Stimulated activated CD4-positive, alpha-beta T cell treated with anti-CD3 and anti-CD28 coated beads, TNF-alpha, amount 100 ng/mL, for 24 hours (primary cell): ENCODE measurements around the gene BAHCC1.

Source experiments
- DNase-seq, 3 experiments: peaks; one replicate each; pipeline ENCODE4 v3.0.0-alpha.2; 2020; ENCODE audit warnings: low read depth in 3 of 3

The BAHCC1 gene

GRCh38 chr17:81443269-81443668, 48.0 kb downstream of the BAHCC1 start:
- no peak for DNase-seq

- DNase-seq: no peak
Observed at GRCh38 chr17:81444610-81445339, 49.5 kb downstream of the BAHCC1 start.

- DNase-seq: no peak
Observed at GRCh38 chr17:81445642-81446503, 50.6 kb downstream of the BAHCC1 start.

DNA sequence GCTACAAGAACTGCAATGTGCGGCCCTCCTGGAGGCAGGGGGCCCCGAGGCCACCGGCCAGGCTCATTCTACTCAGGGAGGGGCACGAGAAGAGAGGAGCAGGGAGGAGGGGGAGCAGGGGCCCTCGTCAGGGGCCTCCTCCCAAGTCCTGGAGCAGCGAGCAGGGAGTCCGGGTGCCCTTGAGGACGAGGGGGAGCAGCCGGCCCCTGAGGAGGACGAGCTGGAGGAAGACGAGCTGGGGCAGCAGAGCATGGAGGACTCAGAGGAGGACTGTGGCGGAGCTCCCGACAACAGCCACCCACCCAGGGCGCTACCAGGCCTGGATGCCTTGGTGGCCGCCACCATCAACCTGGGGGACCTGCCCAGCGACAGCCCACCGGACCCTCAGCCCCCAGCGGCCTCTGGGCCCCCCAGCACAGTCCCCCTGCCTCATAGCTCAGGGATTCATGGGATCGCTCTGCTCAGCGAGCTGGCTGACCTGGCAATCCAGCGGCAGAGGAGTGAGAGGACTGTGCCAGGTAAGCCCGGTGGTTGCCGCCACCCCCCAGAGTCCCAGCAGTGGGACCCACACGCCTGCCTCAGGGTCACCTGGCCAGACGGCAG, 52.2 kb downstream of the BAHCC1 start:
- no peak for DNase-seq

DNA sequence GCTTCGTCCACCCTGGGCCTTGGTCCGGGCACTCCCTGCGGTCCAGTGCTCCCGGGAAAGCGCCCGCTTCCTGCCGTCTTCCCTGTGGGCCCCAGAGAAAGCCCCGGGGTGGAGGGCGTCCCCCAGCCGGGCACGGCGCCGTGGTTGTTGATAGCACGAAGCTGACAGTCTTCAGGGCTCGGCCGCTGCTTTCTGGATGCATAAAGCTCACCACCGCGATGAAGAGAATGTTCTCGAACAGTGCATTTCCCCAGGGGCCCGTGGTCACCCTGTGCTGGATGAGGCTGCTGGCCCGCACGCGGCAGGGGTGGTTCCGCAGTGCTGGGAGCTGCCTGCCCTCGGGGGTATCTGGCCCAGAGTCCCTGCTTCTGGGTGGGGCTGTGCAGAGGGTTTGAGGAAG, 53.2 kb downstream of the BAHCC1 start:
- no peak for DNase-seq

GRCh38 chr17:81448950-81449349, 53.7 kb downstream of the BAHCC1 start:
- DNase-seq: no peak

DNA sequence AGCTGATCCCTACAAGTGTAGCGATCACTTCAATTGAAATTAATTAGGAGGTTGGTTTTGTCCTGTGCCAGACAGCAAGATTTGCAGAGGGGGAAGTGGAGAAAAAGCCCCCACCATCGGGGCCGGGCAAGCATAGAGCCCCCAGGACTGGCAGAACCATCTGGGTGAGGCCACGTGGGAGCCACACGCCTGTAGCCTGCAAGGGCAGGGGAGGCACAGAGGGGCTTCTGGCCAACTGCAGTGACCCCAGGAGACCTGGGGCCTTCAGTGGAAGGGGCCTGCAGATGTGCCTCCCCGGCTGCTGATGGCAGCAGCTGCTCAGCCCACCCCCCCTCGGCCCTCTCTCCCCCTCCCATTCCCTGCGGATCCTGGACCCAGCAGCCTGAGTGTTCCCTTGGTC, 54.1 kb downstream of the BAHCC1 start:
- DNase-seq: no peak

DNA sequence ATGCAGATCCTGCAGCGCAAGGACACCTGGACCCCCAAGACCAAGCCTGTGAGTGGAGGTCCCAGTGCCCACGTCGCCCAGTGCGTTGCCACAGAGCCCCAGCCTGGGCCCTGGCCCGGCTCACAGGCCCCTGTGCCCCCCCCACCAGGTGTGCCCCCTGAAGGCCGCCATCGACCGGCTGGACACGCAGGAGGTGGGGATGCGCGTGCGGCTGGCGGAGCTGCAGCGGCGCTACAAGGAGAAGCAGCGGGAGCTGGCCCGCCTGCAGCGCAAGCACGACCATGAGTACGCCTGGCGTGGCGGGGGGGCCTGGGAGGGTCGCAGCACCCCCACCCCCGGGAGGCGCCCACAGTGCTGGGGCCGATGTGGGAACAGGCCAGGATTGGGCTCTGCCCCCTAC, 56.6 kb downstream of the BAHCC1 start:
- no peak for DNase-seq

DNA sequence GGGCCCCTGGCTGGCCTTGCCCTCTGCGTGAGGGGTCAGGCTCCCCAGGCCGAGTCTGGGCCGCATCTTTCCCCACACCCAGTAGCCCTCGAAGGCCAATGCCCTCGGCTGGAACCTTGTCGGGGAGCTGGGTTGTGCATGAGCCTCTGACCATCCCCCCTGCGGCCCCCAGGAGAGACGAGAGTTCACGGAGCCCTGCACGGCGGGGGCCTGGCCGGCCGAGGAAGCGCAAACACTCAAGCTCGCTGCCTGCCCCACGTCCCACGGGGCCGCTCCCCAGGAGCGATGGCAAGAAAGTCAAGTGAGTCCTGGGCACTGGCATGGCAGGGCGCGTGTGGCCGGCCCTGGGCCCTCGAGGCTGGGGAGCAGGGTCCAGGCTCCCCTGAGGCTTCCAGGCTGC, 57.3 kb downstream of the BAHCC1 start:
- no peak for DNase-seq

DNA sequence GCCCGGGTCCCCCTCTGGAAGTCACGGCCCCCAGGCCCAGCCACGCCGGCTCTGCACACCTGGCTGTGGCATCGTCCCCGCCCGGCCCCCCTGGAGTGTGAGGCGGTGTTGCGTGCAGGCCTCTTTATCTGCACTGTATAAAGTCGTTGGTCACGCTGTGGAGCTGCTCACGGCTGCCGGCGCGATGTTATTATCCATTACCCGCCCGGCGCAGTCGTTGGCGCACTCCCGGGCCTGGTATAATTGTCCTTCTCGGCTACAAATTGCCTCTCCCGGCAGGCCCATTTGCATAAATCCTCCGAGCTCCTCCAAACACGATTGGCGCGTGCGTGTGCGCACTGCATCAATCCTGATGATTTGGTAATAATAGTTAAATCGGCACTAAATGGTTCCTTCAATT, 57.8 kb downstream of the BAHCC1 start:
- no peak for DNase-seq

- no peak for DNase-seq
Observed at GRCh38 chr17:81453712-81454111, 58.5 kb downstream of the BAHCC1 start.

GRCh38 chr17:81454473-81454872, 59.2 kb downstream of the BAHCC1 start:
- DNase-seq: no peak

- DNase-seq: no peak
Observed at GRCh38 chr17:81455387-81455786, 60.1 kb downstream of the BAHCC1 start.

DNA sequence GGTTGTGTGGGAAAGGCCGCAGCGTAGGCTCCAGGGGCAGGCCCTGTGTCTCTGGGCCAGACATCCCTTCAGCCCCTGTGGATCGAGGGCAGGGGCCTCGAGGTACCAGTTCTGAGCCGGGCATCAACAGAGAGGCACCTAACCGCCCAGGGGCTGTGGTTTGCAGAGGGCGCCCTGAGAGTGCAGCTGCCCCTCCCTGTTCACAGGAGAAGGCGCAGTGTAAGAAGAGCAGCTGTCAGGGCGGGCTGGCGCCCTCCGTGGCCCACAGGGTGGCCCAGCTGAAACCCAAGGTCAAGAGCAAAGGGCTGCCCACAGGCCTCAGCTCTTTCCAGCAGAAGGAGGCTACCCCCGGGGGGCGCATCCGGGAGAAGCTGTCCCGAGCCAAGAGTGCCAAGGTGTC, 60.8 kb downstream of the BAHCC1 start:
- no peak for DNase-seq

DNA sequence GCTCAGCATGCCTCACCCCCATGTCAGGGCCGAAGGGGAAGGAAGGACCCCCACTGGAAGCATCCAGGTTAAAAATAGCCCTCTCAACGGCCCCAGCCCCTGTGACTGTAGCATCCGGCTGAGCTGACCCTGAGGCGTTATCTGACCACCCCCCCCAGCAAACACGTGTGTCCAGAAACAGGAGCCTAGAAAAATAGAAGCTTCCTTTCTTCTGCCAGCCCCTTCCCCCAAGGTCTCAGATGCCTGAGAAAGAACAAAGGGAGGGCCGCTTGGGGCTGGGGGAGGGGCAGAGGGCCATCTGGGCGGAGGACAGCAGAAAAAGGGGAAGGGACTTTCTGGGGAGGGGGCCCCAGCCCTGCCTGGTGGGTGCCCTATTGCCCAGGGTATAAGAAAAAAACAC, 61.5 kb downstream of the BAHCC1 start:
- no peak for DNase-seq

DNA sequence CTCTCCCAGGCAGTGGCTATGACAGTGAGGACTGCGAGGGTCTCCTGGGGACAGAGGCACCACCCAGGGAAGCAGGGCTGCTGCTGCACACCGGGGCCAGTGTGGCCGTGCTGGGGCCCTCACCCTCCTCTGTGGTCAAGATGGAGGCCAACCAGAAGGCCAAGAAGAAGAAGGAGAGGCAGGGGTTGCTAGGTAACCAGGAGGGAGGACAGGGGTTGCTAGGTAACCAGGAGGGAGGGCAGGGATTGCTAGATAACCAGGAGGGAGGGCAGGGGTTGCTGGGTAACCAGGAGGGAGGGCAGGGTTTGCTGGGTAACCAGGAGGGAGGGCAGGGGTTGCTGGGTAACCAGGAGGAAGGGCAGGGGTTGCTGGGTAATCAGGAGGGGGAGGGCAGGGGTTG, 62.1 kb downstream of the BAHCC1 start:
- DNase-seq: no peak

GRCh38 chr17:81457917-81458555, 62.8 kb downstream of the BAHCC1 start:
- no peak for DNase-seq

DNA sequence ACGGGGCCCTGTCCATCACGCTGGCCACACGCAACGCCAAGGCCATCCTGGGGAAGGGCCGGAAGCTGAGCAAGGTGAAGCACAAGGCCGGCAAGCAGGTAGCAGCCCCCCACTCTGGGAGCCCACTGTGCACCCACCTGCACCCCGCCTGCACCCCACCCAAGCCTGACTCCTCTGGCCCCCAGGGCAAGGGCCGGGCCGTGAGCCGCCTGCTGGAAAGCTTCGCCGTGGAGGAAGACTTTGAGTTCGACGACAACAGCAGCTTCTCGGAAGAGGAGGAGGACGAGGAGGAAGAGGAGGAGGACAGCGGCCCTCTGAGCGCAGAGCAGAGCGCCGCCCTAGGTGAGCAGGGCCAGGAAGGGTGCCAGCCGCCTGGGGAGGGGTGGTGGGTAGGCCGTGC, 63.4 kb downstream of the BAHCC1 start:
- DNase-seq: no peak

GRCh38 chr17:81459224-81459623, 64.0 kb downstream of the BAHCC1 start:
- DNase-seq: no peak

DNA sequence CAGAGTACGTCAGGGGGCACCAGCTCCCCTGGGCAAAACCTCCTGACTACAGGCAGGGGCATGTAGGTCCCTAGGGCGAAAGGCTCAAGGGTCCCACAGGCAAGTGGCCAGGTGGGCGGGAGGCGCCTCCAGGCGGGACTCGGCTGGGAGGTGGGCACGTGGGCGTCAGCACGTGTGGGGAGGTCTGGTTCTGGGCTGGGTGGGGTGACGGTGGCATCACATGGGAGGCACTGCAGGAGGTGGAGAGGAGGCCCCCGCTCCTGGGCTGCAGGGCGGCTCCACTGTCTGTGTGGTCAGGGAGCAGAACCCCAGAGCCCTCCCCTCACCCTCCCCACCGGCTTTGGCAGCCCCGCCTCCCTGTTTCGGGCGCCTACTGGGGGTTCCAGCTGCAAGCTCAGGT, 64.6 kb downstream of the BAHCC1 start:
- no peak for DNase-seq

DNA sequence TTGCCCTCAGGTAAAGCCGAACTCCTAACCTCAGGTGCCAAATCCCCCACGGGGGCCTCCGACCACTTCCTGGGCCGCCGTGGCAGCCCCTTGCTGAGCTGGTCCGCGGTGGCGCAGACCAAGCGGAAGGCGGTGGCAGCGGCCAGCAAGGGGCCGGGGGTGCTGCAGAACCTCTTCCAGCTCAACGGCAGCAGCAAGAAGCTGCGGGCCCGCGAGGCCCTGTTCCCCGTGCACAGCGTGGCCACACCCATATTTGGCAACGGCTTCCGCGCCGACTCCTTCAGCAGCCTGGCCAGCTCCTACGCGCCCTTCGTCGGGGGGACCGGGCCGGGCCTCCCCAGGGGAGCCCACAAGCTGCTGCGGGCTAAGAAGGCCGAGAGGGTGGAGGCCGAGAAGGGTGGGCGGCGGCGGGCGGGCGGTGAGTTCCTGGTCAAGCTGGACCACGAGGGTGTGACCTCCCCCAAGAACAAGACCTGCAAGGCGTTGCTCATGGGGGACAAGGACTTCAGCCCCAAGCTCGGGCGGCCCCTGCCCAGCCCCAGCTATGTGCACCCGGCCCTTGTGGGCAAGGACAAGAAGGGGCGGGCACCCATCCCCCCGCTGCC, 65.7 kb downstream of the BAHCC1 start:
- DNase-seq: no peak
